K562 (cell line): ENCODE data around the gene KAZALD1. TPM values are rescaled to one million over a fixed set of nuclear protein-coding genes. Genes with fewer than 3 reads are reported as not detected.

ENCODE experiments used
- BRF2 ChIP-seq: IDR thresholded peaks from 3 replicates; pipeline ENCODE4 v1.6.1; 2011; ENCODE audit warnings: borderline replicate concordance, mild to moderate bottlenecking; ENCODE audit not compliant: insufficient read length, insufficient read depth
- FOSL1 ChIP-seq: fragments of 200-800 bp; sonication (Bioruptor generic); conservative IDR thresholded peaks from 2 replicates; pipeline ENCODE4 v1.6.1; 2016; ENCODE audit warnings: missing genetic modification characterization, missing compliant biosample characterization
- GATA2 ChIP-seq: sonication (generic); formaldehyde crosslinking; IDR thresholded peaks from 2 replicates; pipeline ENCODE4 v1.4.0; 2020; ENCODE audit warnings: mild to moderate bottlenecking, missing genetic modification reagents
- KLF6 ChIP-seq: fragments of 250-450 bp; sonication (Bioruptor Pico); IDR thresholded peaks from 2 replicates; pipeline ENCODE4 v1.4.0; 2020; ENCODE audit warnings: mild to moderate bottlenecking, moderate library complexity, borderline replicate concordance
- PBX2 ChIP-seq, 2 experiments: IDR thresholded peaks in 1 of 2; conservative IDR thresholded peaks in 1 of 2; 2 replicates each; pipeline ENCODE4 v1.6.1; 2016; ENCODE audit warnings: low read depth in 2 of 2, mild to moderate bottlenecking in 1 of 2, missing compliant biosample characterization in 1 of 2, missing genetic modification characterization in 1 of 2, moderate library complexity in 1 of 2
- POLR3G ChIP-seq: IDR thresholded peaks from 2 replicates; pipeline ENCODE4 v1.6.1; 2011; ENCODE audit not compliant: insufficient read length, insufficient replicate concordance; ENCODE audit errors: extremely low read depth
- STAT5B ChIP-seq: fragments of 250-450 bp; sonication (Bioruptor Pico); IDR thresholded peaks from 2 replicates; pipeline ENCODE4 v1.8.0; 2021; ENCODE audit warnings: mild to moderate bottlenecking, inconsistent platforms
- ZBTB49 ChIP-seq: sonication (generic); formaldehyde crosslinking; IDR thresholded peaks from 2 replicates; pipeline ENCODE4 v1.8.0; 2022; ENCODE audit warnings: missing genetic modification reagents, mild to moderate bottlenecking, borderline replicate concordance
- ZNF511 ChIP-seq: sonication (generic); formaldehyde crosslinking; IDR thresholded peaks from 2 replicates; pipeline ENCODE4 v1.8.0; 2022; ENCODE audit warnings: mild to moderate bottlenecking, missing genetic modification reagents
- ZNF668 ChIP-seq: fragments of 250-450 bp; sonication (Bioruptor Pico); IDR thresholded peaks from 2 replicates; pipeline ENCODE4 v1.8.0; 2022; ENCODE audit warnings: mild to moderate bottlenecking, inconsistent platforms
- ZZZ3 ChIP-seq: fragments of 450-650 bp; IDR thresholded peaks from 2 replicates; pipeline ENCODE4 v1.6.1; 2016; ENCODE audit warnings: antibody characterized with exemption, mild to moderate bottlenecking, moderate library complexity
- polyA plus RNA-seq, 8 experiments: library from polyadenylated mRNA; depleted of rRNA in 4 of 8; stranded (reverse) in 5 of 8; unstranded in 3 of 8; fragments of >200 nt; fragmentation: Nextera tagmentation in 2 of 8; fragmentation: Illumina TruSeq in 1 of 8; extraction: Ambion mirVana in 2 of 8; extraction: Trizol in 1 of 8; gene quantifications; 2 replicates each; pipeline versions ENCODE4 v1.2.1 to v1.2.3, GENCODE V29; 2011 to 2014; ENCODE audit warnings: inconsistent platforms in 1 of 8, missing spikeins in 1 of 8
- total RNA-seq, 7 experiments: library from RNA; depleted of rRNA in 6 of 7; stranded (reverse); fragments of >200 nt in 6 of 7; fragmentation: Illumina TruSeq in 2 of 7; extraction: Trizol in 2 of 7; gene quantifications; 2 replicates each; pipeline versions ENCODE4 v1.2.1 to v1.2.3, GENCODE V29; 2011 to 2021; ENCODE audit warnings: low replicate concordance in 1 of 7
- TF ChIP-seq, protein P1 (sequence below): fragments of 450-650 bp; formaldehyde crosslinking; IDR thresholded peaks from 2 replicates; pipeline ENCODE4 v1.4.0; 2020; ENCODE audit warnings: mild to moderate bottlenecking, moderate library complexity
- TF ChIP-seq, protein P2 (sequence below): fragments of 250-450 bp; sonication (Bioruptor Pico); IDR thresholded peaks from 2 replicates; pipeline ENCODE4 v1.4.0; 2020; ENCODE audit warnings: borderline replicate concordance
- TF ChIP-seq, protein P3 (sequence below): fragments of 250-450 bp; sonication (Bioruptor Pico); IDR thresholded peaks from 2 replicates; pipeline ENCODE4 v1.5.0; 2020; ENCODE audit warnings: mild to moderate bottlenecking

The KAZALD1 gene
- total and polyA plus RNA-seq, 9 of the 15 experiments (the other 6 are each of a cell fraction or from before 2014, with no cell fraction given): 0.15 to 10.0 (median 4.9) TPM

DNA sequence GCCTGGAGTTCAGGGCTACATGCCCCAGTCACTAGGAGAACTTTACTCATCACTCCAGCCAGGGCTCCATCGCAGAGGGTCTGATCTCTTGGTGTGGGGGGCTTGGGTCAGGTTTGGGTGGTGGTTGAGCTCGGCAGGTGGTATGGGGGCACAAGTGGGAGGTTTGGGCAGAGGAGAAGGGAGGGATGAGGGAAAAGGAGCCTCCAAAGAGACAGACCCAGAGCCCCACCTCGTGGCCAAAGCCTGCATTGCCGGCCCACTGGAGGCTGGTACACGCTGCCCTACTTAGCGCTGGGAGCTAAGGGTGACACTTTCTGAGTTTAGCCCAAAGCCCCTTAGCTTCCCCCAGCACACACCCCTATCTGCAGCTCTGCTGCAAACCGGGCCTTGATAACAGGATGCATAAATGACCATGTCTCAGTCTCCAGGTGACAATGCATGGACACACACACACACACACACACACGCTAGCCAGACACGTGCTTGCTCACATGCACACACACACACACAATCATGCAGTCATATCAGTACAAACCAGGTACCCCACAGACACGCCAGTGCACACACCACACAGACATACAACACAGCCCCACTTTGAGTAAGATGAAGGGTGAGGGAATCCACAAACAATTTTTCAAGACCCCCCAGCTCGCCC lies 47.4 kb upstream of the KAZALD1 start (continued):
- TF ChIP-seq ZBTB49 (CRISPR knock-in tag) (no peak), FOSL1 (tag) (no peak), BRF2 (no peak), ZNF668 (no peak), GATA2 (CRISPR knock-in tag) (no peak), PBX2 (CRISPR knock-in tag; IDR thresholded peaks at IDR 0.05; ENCODE audit: low read depth) (no peak), PBX2 (tag; conservative IDR thresholded peaks at IDR 0.05; ENCODE audit: low read depth) (no peak), STAT5B (CRISPR knock-in tag) (no peak), POLR3G (no peak), KLF6 (no peak), ZNF511 (CRISPR knock-in tag) (0 out of 2 replicates have a peak, but pooled peaks have one; percentile 19), ZZZ3 (no peak)
- TF ChIP-seq, protein P1, sequence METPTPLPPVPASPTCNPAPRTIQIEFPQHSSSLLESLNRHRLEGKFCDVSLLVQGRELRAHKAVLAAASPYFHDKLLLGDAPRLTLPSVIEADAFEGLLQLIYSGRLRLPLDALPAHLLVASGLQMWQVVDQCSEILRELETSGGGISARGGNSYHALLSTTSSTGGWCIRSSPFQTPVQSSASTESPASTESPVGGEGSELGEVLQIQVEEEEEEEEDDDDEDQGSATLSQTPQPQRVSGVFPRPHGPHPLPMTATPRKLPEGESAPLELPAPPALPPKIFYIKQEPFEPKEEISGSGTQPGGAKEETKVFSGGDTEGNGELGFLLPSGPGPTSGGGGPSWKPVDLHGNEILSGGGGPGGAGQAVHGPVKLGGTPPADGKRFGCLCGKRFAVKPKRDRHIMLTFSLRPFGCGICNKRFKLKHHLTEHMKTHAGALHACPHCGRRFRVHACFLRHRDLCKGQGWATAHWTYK (CRISPR knock-in tag): no peak
- TF ChIP-seq, protein P2, sequence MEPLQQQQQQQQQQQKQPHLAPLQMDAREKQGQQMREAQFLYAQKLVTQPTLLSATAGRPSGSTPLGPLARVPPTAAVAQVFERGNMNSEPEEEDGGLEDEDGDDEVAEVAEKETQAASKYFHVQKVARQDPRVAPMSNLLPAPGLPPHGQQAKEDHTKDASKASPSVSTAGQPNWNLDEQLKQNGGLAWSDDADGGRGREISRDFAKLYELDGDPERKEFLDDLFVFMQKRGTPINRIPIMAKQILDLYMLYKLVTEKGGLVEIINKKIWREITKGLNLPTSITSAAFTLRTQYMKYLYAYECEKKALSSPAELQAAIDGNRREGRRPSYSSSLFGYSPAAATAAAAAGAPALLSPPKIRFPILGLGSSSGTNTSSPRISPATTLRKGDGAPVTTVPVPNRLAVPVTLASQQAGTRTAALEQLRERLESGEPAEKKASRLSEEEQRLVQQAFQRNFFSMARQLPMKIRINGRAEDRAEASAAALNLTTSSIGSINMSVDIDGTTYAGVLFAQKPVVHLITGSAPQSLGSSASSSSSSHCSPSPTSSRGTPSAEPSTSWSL (CRISPR knock-in tag): no peak
- TF ChIP-seq, protein P3, sequence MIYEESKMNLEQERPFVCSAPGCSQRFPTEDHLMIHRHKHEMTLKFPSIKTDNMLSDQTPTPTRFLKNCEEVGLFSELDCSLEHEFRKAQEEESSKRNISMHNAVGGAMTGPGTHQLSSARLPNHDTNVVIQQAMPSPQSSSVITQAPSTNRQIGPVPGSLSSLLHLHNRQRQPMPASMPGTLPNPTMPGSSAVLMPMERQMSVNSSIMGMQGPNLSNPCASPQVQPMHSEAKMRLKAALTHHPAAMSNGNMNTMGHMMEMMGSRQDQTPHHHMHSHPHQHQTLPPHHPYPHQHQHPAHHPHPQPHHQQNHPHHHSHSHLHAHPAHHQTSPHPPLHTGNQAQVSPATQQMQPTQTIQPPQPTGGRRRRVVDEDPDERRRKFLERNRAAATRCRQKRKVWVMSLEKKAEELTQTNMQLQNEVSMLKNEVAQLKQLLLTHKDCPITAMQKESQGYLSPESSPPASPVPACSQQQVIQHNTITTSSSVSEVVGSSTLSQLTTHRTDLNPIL: no peak
